GM12801 (cell line): Measurements from ENCODE around the gene TXNL4A.

ENCODE experiments used
- CTCF ChIP-seq: IDR thresholded peaks from one replicate; pipeline ENCODE4 v1.5.1; 2011; ENCODE audit warnings: control low read depth; ENCODE audit not compliant: insufficient read length; ENCODE audit errors: extremely low read depth

The TXNL4A gene

GRCh38 chr18:79942786-79943607, 45.4 kb downstream of the TXNL4A start:
- TF ChIP-seq CTCF = no peak

DNA sequence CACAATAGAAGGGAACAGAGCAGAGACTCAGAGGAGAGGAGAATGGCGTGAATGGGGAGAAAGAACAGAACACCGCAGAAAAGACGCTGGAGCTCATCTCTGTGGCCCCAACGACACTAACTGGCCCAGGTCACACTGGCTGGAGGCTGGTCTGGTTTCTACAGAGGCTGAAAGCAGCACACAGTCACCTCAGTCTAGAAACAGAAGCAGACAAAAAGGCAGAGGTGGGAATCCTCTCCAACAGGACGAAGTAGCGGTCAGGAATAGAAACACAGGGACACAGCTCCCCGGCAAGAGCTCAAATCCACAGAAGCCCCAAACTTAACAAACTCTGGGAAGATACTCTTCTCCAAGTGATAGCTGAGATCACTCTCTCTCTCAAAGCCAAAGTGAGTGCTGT, 46.2 kb downstream of the TXNL4A start:
- no peak for TF ChIP-seq CTCF

- no peak for TF ChIP-seq CTCF
Measured at GRCh38 chr18:79941473-79942119, 46.8 kb downstream of the TXNL4A start.

- no peak for TF ChIP-seq CTCF
Measured at GRCh38 chr18:79940814-79941472, 47.4 kb downstream of the TXNL4A start.

DNA sequence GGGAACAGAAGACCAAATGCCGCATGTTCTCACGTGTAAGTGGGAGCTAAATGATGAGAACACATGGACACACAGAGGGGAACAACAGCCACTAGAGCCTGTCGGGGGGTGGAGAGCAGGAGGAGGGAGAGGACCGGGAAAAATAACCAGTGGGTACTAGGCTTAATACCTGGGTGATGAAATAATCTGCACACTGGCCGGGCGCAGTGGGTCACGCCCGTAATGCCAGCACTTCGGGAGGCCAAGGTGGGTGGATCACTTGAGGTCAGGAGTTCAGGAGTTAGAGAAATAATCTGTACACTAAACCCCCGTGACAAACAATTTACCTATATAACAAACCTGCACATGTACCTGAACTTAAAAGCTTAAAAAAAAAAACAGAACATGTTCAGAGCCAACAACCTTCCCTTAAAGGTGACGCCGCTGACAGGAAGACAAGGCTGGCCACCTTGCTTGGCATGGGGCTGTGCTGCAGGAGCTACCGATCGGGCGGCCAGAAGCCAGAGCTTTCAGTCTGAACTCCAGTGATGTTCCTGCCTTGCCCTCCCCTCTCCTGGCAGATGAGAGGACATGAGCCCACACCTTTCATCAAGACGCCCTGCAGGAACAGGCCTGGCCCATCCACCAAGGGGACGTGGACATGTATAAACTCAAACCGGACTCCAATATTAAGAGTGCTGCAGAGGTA, 48.1 kb downstream of the TXNL4A start:
- TF ChIP-seq CTCF = no peak

GRCh38 chr18:79939096-79939495, 49.3 kb downstream of the TXNL4A start:
- no peak for TF ChIP-seq CTCF

DNA sequence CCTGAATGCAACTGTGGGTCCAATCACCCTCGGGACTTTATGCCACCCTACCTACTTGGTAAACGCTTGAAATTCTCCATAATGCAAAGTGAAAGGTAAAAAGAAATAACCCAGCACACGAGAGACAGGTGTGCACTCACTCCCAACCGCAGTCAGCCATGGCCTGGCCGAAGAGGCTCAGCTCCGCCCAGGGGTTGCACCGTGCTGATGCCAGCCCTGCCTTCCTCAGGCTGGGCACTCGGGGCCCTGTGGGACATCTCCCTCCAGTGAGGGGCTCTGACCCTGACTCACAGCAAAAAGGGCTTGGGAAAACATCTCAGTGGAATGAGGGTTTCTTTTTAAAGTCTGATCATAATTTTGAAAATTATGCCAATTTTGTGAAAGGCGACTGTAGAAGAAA, 50.2 kb downstream of the TXNL4A start:
- TF ChIP-seq CTCF = no peak
